Uterus (tissue), 2 donors: ENCODE measurements around the gene WNT11.

ENCODE experiments used
- POLR2A ChIP-seq, 2 donors: fragments of 450-650 bp; IDR thresholded peaks; one replicate each; pipeline ENCODE4 v1.6.1; 2016; ENCODE audit warnings: antibody characterized with exemption in 2 of 2, mild to moderate bottlenecking in 1 of 2, moderate library complexity in 1 of 2
- TF ChIP-seq, protein P1 (sequence below), 4 experiments: fragments of 200-600 bp in 2 of 4; fragments of 450-650 bp in 2 of 4; sonication (generic) in 2 of 4; IDR thresholded peaks; one replicate each; pipeline ENCODE4 v1.5.1; 2016 to 2019; ENCODE audit warnings: antibody characterized with exemption in 4 of 4, mild to moderate bottlenecking in 2 of 4, moderate library complexity in 1 of 4

GRCh38 chr11:76140912-76141574, 65.3 kb downstream of the WNT11 start:
- TF ChIP-seq, protein P1, sequence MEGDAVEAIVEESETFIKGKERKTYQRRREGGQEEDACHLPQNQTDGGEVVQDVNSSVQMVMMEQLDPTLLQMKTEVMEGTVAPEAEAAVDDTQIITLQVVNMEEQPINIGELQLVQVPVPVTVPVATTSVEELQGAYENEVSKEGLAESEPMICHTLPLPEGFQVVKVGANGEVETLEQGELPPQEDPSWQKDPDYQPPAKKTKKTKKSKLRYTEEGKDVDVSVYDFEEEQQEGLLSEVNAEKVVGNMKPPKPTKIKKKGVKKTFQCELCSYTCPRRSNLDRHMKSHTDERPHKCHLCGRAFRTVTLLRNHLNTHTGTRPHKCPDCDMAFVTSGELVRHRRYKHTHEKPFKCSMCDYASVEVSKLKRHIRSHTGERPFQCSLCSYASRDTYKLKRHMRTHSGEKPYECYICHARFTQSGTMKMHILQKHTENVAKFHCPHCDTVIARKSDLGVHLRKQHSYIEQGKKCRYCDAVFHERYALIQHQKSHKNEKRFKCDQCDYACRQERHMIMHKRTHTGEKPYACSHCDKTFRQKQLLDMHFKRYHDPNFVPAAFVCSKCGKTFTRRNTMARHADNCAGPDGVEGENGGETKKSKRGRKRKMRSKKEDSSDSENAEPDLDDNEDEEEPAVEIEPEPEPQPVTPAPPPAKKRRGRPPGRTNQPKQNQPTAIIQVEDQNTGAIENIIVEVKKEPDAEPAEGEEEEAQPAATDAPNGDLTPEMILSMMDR (IDR thresholded peaks at IDR 0.05): no peak
- TF ChIP-seq POLR2A (IDR thresholded peaks at IDR 0.05): no peak
